Liver (tissue), 9 donors: ENCODE data around the gene NR6A1. TPM values are rescaled to one million over a fixed set of nuclear protein-coding genes. Genes with fewer than 3 reads are reported as not detected.

Source experiments
- DNase-seq: peaks from one replicate; pipeline ENCODE4 v3.0.0-alpha.2; 2017; ENCODE audit warnings: low spot score
- H3K27ac ChIP-seq, 2 donors: one replicate each; pipeline ENCODE4 v1.7.0; 2013; ENCODE audit warnings: inconsistent platforms in 2 of 2, low read length in 2 of 2, control low read depth in 1 of 2, low read depth in 1 of 2, mild to moderate bottlenecking in 1 of 2
- H3K27me3 ChIP-seq, 4 donors: one replicate each; pipeline versions ENCODE4 v1.6.1 to v1.7.0; 2013; ENCODE audit warnings: low read length in 3 of 4, inconsistent platforms in 1 of 4, mild to moderate bottlenecking in 1 of 4, moderate library complexity in 1 of 4; ENCODE audit not compliant: control insufficient read depth in 4 of 4, insufficient read depth in 4 of 4
- H3K36me3 ChIP-seq, 4 donors: one replicate each; pipeline versions ENCODE4 v1.6.1 to v1.7.0; 2013; ENCODE audit warnings: low read length in 3 of 4, mild to moderate bottlenecking in 3 of 4, low read depth in 1 of 4, moderate library complexity in 1 of 4; ENCODE audit not compliant: control insufficient read depth in 4 of 4, insufficient read depth in 3 of 4
- H3K4me1 ChIP-seq, 4 donors: one replicate each; pipeline versions ENCODE4 v1.6.1 to v1.7.0; 2013; ENCODE audit warnings: low read length in 3 of 4, mild to moderate bottlenecking in 3 of 4, moderate library complexity in 1 of 4; ENCODE audit not compliant: control insufficient read depth in 4 of 4, insufficient read depth in 4 of 4
- H3K4me3 ChIP-seq, 3 donors: one replicate each; pipeline versions ENCODE4 v1.6.1 to v1.7.0; 2013; ENCODE audit warnings: low read length in 3 of 3, control low read depth in 1 of 3, low read depth in 1 of 3, mild to moderate bottlenecking in 1 of 3
- H3K9ac ChIP-seq, 2 donors: one replicate each; pipeline ENCODE4 v1.7.0; 2013; ENCODE audit warnings: low read length in 2 of 2, mild to moderate bottlenecking in 2 of 2, moderate library complexity in 2 of 2, control low read depth in 1 of 2, low read depth in 1 of 2
- H3K9me3 ChIP-seq, 4 donors: one replicate each; pipeline versions ENCODE4 v1.6.1 to v1.7.0; 2013; ENCODE audit warnings: low read length in 3 of 4; ENCODE audit not compliant: control insufficient read depth in 4 of 4
- EGR1 ChIP-seq, 2 donors: IDR thresholded peaks; 2 replicates each; pipeline ENCODE4 v1.6.1; 2016 to 2018; ENCODE audit warnings: antibody characterized with exemption in 2 of 2, low read depth in 2 of 2
- FOXA1 ChIP-seq: IDR thresholded peaks from 2 replicates; pipeline ENCODE4 v1.6.1; 2016; ENCODE audit warnings: antibody characterized with exemption
- FOXA2 ChIP-seq: IDR thresholded peaks from 2 replicates; pipeline ENCODE4 v1.6.1; 2016; ENCODE audit warnings: antibody characterized with exemption
- GABPA ChIP-seq, 2 donors: IDR thresholded peaks in 1 of 2; conservative IDR thresholded peaks in 1 of 2; 2 replicates each; pipeline ENCODE4 v1.6.1; 2016; ENCODE audit warnings: antibody characterized with exemption in 2 of 2, mild to moderate bottlenecking in 1 of 2, moderate library complexity in 1 of 2
- HNF4A ChIP-seq, 2 donors: conservative IDR thresholded peaks; 2 replicates each; pipeline ENCODE4 v1.6.1; 2016; ENCODE audit warnings: antibody characterized with exemption in 2 of 2, mild to moderate bottlenecking in 2 of 2
- HNF4G ChIP-seq: IDR thresholded peaks from 2 replicates; pipeline ENCODE4 v1.6.1; 2016; ENCODE audit warnings: antibody characterized with exemption
- JUND ChIP-seq, 2 donors: IDR thresholded peaks; 2 replicates each; pipeline ENCODE4 v1.6.1; 2016; ENCODE audit warnings: antibody characterized with exemption in 2 of 2
- MAX ChIP-seq: IDR thresholded peaks from 2 replicates; pipeline ENCODE4 v1.6.1; 2016; ENCODE audit warnings: antibody characterized with exemption
- NR2F2 ChIP-seq: IDR thresholded peaks from 2 replicates; pipeline ENCODE4 v1.6.1; 2016; ENCODE audit warnings: antibody characterized with exemption
- RAD21 ChIP-seq, 2 donors: IDR thresholded peaks; 2 replicates each; pipeline ENCODE4 v1.6.1; 2016; ENCODE audit warnings: antibody characterized with exemption in 2 of 2, mild to moderate bottlenecking in 2 of 2
- RXRA ChIP-seq, 2 donors: IDR thresholded peaks; 2 replicates each; pipeline ENCODE4 v1.6.1; 2017 to 2018; ENCODE audit warnings: antibody characterized with exemption in 2 of 2, mild to moderate bottlenecking in 1 of 2
- SP1 ChIP-seq: IDR thresholded peaks from 2 replicates; pipeline ENCODE4 v1.6.1; 2018; ENCODE audit warnings: antibody characterized with exemption, mild to moderate bottlenecking
- TAF1 ChIP-seq: conservative IDR thresholded peaks from 2 replicates; pipeline ENCODE4 v1.6.1; 2016; ENCODE audit warnings: antibody characterized with exemption, mild to moderate bottlenecking
- YY1 ChIP-seq: IDR thresholded peaks from 2 replicates; pipeline ENCODE4 v1.6.1; 2016; ENCODE audit warnings: antibody characterized with exemption, mild to moderate bottlenecking
- ZBTB33 ChIP-seq: IDR thresholded peaks from 2 replicates; pipeline ENCODE4 v1.6.1; 2016; ENCODE audit warnings: antibody characterized with exemption
- WGBS: extraction: QIAGEN DNeasy Blood & Tissue Kit; methylation state at CpG from one replicate; pipeline ENCODE4 v1.1.7; 2013; 5-methylcytosine and 5-hydroxymethylcytosine counted together
- polyA plus RNA-seq, 2 donors: library from polyadenylated mRNA; stranded (reverse) in 1 of 2; unstranded in 1 of 2; fragments of 200-250 nt in 1 of 2; fragments of >200 nt in 1 of 2; fragmentation: Nextera tagmentation in 1 of 2; extraction: Ambion mirVana in 1 of 2; gene quantifications; one replicate each; pipeline versions ENCODE4 v1.2.1 to v1.2.3, GENCODE V29; 2013 to 2015
- total RNA-seq, 2 donors: library from RNA; depleted of rRNA; stranded (reverse); fragments of >200 nt; gene quantifications; one replicate each; pipeline ENCODE4 v1.2.3, GENCODE V29; 2014
- TF ChIP-seq, protein P1 (sequence below): IDR thresholded peaks from 2 replicates; pipeline ENCODE4 v1.6.1; 2016; ENCODE audit warnings: antibody characterized with exemption
- donor health status: healthy.
- donor health status: healthy.
- donor health status: healthy.
- donor health status: healthy.
- donor health status: healthy.

NR6A1 gene
- total and polyA plus RNA-seq, 4 donors, result 0.72 to 6.1 (median 2.1) TPM

- Histone ChIP-seq H3K27me3 (no peaks in the 10 kb centered on the region), H3K27ac (no peak overlapping the region), H3K4me1 (no peaks in the 10 kb centered on the region), H3K9ac (no peak overlapping the region), H3K4me3 (no peak overlapping the region), H3K36me3 (peaks cover 0 to 7% (median 4%) of the 10 kb centered on the region in 4 donors), H3K9me3 (no peaks in the 10 kb centered on the region)
- no peak for TF ChIP-seq FOXA1
- no peak for TF ChIP-seq EGR1 (IDR thresholded peaks at IDR 0.05; ENCODE audit: low read depth in 2 of 2)
- no peak for TF ChIP-seq SP1
- TF ChIP-seq RXRA (IDR thresholded peaks at IDR 0.05), result no peak
- TF ChIP-seq, protein P1, sequence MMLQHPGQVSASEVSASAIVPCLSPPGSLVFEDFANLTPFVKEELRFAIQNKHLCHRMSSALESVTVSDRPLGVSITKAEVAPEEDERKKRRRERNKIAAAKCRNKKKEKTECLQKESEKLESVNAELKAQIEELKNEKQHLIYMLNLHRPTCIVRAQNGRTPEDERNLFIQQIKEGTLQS, result no peak
- no peak for TF ChIP-seq HNF4A (conservative IDR thresholded peaks at IDR 0.05)
- TF ChIP-seq YY1, result no peak
- no peak for TF ChIP-seq FOXA2
- no peak for TF ChIP-seq JUND (IDR thresholded peaks at IDR 0.05)
- no peak for TF ChIP-seq HNF4G
- TF ChIP-seq RAD21 (IDR thresholded peaks at IDR 0.05), result no peak
- DNase-seq, result no peak
- 91% methylated on average over 3 of the region's 3 CpGs for WGBS
Measured at GRCh38 chr9:124521142-124521541, 250.0 kb downstream of the NR6A1 start.

DNA sequence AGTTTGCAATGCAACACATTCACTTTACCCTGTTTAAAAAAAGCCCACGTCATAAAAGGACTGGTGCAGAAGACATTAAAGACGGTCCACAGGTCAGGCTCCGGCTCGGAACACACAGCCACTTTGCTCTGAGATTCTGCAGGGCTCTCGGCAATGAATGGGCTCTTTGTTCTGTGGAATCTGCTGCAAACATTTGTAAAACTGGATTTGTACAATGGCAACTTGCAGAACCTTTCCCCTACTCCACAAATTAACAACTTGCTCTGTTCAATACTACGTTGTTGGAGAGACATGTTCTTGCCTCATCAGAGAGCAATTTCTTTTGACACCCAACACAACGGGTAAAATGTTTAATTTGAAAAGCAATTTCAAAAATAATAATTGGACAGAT lies 250.9 kb downstream of the NR6A1 start:
- Histone ChIP-seq H3K27me3 (no peaks in the 10 kb centered on the region), H3K4me1 (no peaks in the 10 kb centered on the region), H3K9me3 (no peaks in the 10 kb centered on the region), H3K27ac (no peak overlapping the region), H3K36me3 (peaks cover 0 to 7% (median 2%) of the 10 kb centered on the region in 4 donors), H3K9ac (no peak overlapping the region), H3K4me3 (no peak overlapping the region)
- WGBS, result 87% methylated on average over 7 of the region's 7 CpGs
- no peak for DNase-seq
- TF ChIP-seq YY1 (no peak), MAX (no peak), HNF4A (conservative IDR thresholded peaks at IDR 0.05) (no peak), TAF1 (no peak), FOXA2 (no peak), RXRA (IDR thresholded peaks at IDR 0.05) (no peak), FOXA1 (no peak), SP1 (no peak), EGR1 (IDR thresholded peaks at IDR 0.05; ENCODE audit: low read depth in 2 of 2) (no peak), ZBTB33 (no peak), NR2F2 (no peak), HNF4G (no peak), RAD21 (IDR thresholded peaks at IDR 0.05) (no peak)

- H3K27ac ChIP-seq, result no peak overlapping the region
- no peak overlapping the region for H3K9ac ChIP-seq
- no peaks in the 10 kb centered on the region for H3K27me3 ChIP-seq
- H3K4me1 ChIP-seq, result no peaks in the 10 kb centered on the region
- no peak overlapping the region for H3K4me3 ChIP-seq
- H3K9me3 ChIP-seq, result no peaks in the 10 kb centered on the region
- no peak for DNase-seq
- peaks cover 0 to 5% (median under 1%) of the 10 kb centered on the region in 4 donors for H3K36me3 ChIP-seq
- 97% methylated on average over 7 of the region's 7 CpGs for WGBS
- TF ChIP-seq HNF4A (conservative IDR thresholded peaks at IDR 0.05) (no peak), GABPA (IDR thresholded peaks at IDR 0.05 in 1 of 2, conservative IDR thresholded peaks at IDR 0.05 in 1 of 2) (no peak)
Measured at GRCh38 chr9:124518116-124518515, 253.0 kb downstream of the NR6A1 start.
